Epithelial cell of proximal tubule (primary cell): ENCODE results near the gene ZNF497. TPM values are rescaled to one million over a fixed set of nuclear protein-coding genes. Genes with fewer than 3 reads are reported as not detected.
"Not testable (repeated sequence)": the region's sequence is repeated elsewhere in the genome, so short reads cannot be mapped to it uniquely, and the experiment has no call there.

Experiments used
- DNase-seq: peaks from one replicate; pipeline ENCODE4 v3.0.0-alpha.2; 2011; ENCODE audit warnings: low read depth
- H3K4me3 ChIP-seq: 2 replicates; pipeline ENCODE4 v1.5.1; 2011; ENCODE audit warnings: low read depth, mild to moderate bottlenecking, low read length
- total RNA-seq: library from RNA; depleted of rRNA; stranded (reverse); fragments of >200 nt; gene quantifications from 2 replicates; pipeline ENCODE4 v1.2.3, GENCODE V29; 2015
- TF ChIP-seq, protein P1 (sequence below): conservative IDR thresholded peaks from 2 replicates; pipeline ENCODE4 v1.5.1; 2012; ENCODE audit warnings: low read depth, mild to moderate bottlenecking, low read length

The ZNF497 gene
- 0.06 and 0.14 TPM in 2 replicates for total RNA-seq

DNA sequence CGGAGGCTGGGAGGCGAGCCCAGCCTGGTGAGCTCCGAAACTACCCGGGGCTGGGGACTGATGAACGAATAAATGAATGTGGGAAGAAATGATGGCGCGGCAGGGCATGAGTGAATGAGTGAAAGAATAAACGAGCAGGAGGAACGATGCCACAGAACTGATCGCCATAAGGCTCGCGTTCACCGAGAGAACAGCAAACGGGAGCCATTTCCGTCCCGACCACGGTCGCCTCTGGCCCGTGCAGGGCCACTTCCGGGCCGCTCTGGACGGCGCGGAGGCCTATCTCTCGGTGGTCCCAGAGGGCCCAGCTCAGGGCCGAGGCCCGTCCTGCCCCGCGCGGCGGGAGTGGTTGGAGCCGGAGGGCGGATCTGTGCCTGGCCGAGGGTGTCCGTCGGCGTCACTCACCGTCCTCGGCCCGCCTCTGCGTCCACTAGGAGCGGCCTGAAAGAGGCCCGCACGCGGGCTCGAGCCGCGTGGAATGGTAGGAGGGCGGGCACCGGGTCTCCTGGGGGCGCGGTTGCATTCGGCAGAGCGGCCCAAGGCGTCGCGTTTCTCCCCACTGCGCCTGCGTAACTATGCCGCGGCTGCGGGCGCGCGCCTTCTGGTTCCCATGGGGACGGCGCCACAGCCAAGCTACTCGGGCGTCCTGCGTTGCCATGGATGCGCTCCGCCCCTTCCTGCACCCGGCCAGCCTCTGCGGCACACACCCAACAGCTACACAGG is at the start of gene ZNF497:
Gene ZNF497, minus strand, starts transcription at position 480 of the 723 bp plus-strand sequence. CDS start 5,116 bp downstream, outside the sequence.
- TF ChIP-seq, protein P1, sequence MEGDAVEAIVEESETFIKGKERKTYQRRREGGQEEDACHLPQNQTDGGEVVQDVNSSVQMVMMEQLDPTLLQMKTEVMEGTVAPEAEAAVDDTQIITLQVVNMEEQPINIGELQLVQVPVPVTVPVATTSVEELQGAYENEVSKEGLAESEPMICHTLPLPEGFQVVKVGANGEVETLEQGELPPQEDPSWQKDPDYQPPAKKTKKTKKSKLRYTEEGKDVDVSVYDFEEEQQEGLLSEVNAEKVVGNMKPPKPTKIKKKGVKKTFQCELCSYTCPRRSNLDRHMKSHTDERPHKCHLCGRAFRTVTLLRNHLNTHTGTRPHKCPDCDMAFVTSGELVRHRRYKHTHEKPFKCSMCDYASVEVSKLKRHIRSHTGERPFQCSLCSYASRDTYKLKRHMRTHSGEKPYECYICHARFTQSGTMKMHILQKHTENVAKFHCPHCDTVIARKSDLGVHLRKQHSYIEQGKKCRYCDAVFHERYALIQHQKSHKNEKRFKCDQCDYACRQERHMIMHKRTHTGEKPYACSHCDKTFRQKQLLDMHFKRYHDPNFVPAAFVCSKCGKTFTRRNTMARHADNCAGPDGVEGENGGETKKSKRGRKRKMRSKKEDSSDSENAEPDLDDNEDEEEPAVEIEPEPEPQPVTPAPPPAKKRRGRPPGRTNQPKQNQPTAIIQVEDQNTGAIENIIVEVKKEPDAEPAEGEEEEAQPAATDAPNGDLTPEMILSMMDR = no peak
- peak within 1 kb of the TSS; percentile 80 for H3K4me3 ChIP-seq
- peak; percentile 26 for DNase-seq

DNA sequence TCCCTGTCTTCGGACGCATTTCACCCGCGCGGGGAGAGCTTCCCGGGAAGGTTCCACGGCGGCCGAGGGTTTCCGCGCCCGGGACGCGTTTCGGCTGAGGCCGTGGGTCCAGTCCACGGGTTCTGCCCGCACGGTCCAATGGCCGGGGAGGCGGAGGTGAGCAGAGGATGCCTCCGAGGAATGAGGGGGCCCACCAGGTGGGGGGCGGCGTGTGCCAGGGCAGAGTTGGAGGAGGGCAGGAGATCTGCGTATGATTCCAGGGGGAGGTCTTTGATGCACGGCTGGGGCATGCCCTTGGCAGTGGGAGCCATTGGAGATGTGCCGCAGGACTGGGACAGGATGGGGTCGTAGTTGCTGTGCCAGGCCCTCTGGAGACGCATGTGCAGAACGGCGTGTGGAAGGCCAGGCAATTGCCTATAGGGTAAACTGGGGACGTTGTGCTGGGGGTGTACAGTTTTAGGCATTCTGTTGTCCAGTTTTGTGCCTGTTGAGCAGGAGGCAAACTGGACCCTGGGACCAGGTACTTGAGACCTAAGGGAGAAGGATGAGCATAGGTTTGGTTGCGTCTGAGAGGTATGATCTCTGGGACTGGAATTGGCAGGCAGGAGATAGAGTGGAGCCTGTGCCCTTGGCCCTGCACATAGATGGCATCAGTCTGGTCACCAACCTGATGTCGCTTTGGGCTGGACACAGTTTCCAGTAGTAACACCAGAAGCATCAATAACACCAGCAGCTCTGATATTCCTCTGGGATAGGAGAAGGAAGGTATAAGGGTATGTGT is 46.6 kb upstream of the ZNF497 start:
- TF ChIP-seq, protein P1 = no peak
- H3K4me3 ChIP-seq = peak overlapping the region; percentile 98
- no peak for DNase-seq

DNA sequence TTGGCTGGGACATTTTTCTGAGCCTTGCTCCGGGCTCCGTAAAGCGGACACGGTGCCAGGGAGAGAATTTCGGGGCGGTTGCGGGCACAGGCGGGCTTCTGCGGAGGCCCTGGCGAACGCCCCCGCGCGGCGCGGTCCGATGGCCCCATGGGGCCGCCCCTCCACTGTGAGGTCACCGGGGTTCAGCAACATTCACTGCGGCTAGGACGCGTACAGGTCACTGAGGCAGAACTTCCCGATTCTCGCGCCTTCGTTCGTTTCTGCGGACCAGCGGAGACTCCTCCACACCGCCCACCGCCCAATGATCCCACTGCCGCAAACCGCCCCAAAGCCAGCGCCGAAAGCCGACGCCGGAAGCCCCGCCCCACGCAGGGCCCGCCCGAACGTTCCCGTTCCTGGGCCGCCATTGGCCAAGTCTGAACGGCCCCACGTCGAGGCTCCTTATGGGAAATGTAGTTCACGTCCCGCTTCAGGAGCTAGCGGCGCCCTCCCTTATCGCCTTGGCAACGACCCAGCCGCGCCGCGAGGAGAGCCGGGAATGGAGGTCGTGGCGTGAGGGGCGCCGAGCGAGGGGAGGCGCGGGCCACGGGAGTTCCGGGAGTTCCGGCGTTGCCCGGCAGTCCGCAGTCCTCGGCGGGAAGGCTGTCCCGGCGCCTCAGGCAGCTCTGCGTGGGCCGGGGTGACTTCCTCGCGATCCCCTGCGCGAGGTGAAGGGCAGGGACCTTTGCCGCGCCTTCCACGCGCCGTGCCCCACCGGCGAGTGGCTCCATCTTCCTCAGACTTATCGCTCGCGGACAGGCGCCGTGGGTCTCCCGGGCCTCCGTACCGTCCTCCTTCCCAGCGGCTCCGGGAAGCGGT is 45.8 kb upstream of the ZNF497 start, which contains the start of gene ZNF584:
Gene ZNF584, plus strand, starts transcription at position 498 of the 858 bp plus-strand sequence. CDS start 499 bp downstream, outside the sequence.
- H3K4me3 ChIP-seq = peak within 1 kb of the TSS; percentile 98
- TF ChIP-seq, protein P1 = peak; percentile 5
- DNase-seq = peak; percentile 44

DNA sequence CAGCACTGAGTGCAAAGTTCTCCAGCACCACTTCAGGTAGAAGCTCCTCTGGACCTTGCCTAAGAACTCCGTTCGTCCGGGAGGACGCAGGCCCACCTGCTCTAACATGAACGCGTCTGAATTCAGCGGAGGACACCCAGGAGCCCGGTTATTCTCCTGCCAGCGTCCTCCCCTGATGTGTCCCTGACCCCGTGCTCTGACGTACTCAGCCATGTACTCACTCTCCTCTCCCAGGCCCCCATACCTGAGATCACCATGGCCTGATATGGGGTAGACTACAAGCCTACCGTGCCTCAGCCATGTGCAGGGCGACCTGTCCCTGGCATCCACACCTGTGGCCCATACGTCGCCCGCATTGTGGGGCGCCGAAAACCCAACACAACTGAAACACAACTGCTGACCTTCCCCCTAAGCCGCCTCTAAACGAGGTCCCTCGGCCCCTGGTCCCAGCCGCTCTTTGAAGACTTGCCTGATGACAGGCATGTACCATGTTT is 45.2 kb upstream of the ZNF497 start:
- TF ChIP-seq, protein P1 = no peak
- peak overlapping the region; percentile 98 for H3K4me3 ChIP-seq
- no peak for DNase-seq

DNA sequence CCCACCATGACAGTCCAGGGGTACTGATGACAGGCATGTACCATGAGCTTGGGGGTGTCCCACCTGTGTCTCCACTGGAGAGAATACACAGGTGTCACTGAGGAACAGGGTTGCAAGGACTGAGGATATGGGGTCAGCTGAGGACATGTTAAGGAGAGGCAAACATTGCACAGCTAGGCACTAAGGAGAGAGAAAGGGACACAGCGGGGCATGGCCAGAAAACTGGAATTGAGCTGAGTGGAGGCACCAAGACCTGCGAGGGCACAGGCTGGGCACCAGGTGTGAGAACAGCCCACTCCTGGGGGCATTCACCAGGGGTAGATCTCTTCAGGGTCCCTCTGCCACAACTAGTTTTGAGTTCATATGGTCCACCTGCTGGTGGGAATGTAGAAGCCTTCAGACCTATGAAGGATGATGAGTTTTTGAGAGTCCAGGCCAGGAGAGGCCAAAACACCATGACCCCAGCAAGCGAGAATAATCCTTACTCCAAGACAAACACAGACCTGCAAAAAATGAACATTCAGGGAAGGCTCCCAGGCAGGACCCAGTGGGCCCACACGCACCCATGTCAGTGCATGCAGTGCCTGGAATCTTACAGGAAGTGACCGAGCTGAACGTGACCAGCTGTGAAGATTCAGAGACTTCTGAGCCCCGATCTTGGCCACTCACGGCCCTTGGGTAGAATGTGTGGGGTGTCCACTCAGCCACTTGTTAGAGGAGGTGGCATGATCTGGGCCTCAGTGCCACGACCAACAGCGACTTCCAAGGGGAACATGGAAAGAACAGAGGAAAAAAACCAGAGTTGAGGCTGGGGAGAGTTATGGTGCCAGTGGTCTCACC is 44.5 kb upstream of the ZNF497 start:
- TF ChIP-seq, protein P1 = peak; percentile 62
- peak overlapping the region; percentile 98 for H3K4me3 ChIP-seq
- no peak for DNase-seq

- DNase-seq, H3K4me3 ChIP-seq: not testable (repeated sequence)
Measured at GRCh38 chr19:58403920-58404478, 41.4 kb upstream of the ZNF497 start.
